Heart left ventricle (tissue), 16 donors: ENCODE results near the gene TRPV4. TPM values are rescaled to one million over a fixed set of nuclear protein-coding genes. Genes with fewer than 3 reads are reported as not detected.

Source experiments
- ATAC-seq, 4 donors: fragments of 200-7000 bp; cut with Tn5 transposase; one replicate each; pipeline ENCODE4 v1.9.1; 2020 to 2022; ENCODE audit warnings: moderate library complexity in 4 of 4, mild to moderate bottlenecking in 3 of 4, moderate number of reproducible peaks in 1 of 4
- DNase-seq, 5 donors: peaks; one replicate each; pipeline ENCODE4 v3.0.0-alpha.2; 2020
- H3K27ac ChIP-seq, 12 donors: fragments of 200-600 bp; sonication (generic) in 4 of 12; one replicate each; pipeline versions ENCODE4 v1.5.0 to v1.8.0; 2016 to 2022; ENCODE audit warnings: mild to moderate bottlenecking in 2 of 12
- H3K27me3 ChIP-seq, 9 donors: fragments of 200-600 bp; sonication (generic) in 2 of 9; one replicate each; pipeline versions ENCODE4 v1.5.1 to v1.8.0; 2016 to 2022; ENCODE audit warnings: mild to moderate bottlenecking in 3 of 9
- H3K36me3 ChIP-seq, 9 donors: fragments of 200-600 bp; sonication (generic) in 2 of 9; one replicate each; pipeline versions ENCODE4 v1.5.0 to v1.8.0; 2018 to 2022; ENCODE audit warnings: mild to moderate bottlenecking in 2 of 9
- H3K4me1 ChIP-seq, 12 donors: fragments of 200-600 bp; sonication (generic) in 4 of 12; one replicate each; pipeline versions ENCODE4 v1.5.0 to v1.8.0; 2016 to 2022; ENCODE audit warnings: mild to moderate bottlenecking in 3 of 12
- H3K4me3 ChIP-seq, 12 donors: fragments of 200-600 bp; sonication (generic) in 4 of 12; one replicate each; pipeline versions ENCODE4 v1.5.0 to v1.8.0; 2017 to 2022; ENCODE audit warnings: mild to moderate bottlenecking in 9 of 12, moderate library complexity in 4 of 12
- H3K9me3 ChIP-seq, 12 donors: fragments of 200-600 bp; sonication (generic) in 4 of 12; one replicate each; pipeline versions ENCODE4 v1.5.0 to v1.8.0; 2016 to 2022; ENCODE audit warnings: mild to moderate bottlenecking in 1 of 12
- POLR2A ChIP-seq, 2 donors: fragments of 450-650 bp; IDR thresholded peaks; one replicate each; pipeline ENCODE4 v1.6.1; 2017; ENCODE audit warnings: antibody characterized with exemption in 2 of 2, mild to moderate bottlenecking in 2 of 2, moderate library complexity in 2 of 2
- WGBS, 4 donors: extraction: QIAGEN DNeasy Blood & Tissue Kit in 2 of 4; methylation state at CpG; one replicate each; pipeline versions ENCODE4 v1.1.5 to v1.1.7; 2013 to 2018; 5-methylcytosine and 5-hydroxymethylcytosine counted together
- intact Hi-C, 10 donors: fragments of 100-400 bp; cut with DNase I; formaldehyde crosslinking; loops; one replicate each; pipeline versions ENCODE4 v1.11.1 to v1.14.2; 2022
- polyA plus RNA-seq, 2 donors: library from polyadenylated mRNA; stranded (reverse); fragments of 200-250 nt; gene quantifications; one replicate each; pipeline ENCODE4 v1.2.3, GENCODE V29; 2013
- total RNA-seq, 9 donors: library from RNA; depleted of rRNA in 2 of 9; stranded (reverse); fragments of >200 nt in 2 of 9; fragmentation: NEBNext Ultra II Directional in 3 of 9; extraction: Animal tissue kit (Norgen Biotek cat#: 25700) in 3 of 9; gene quantifications; one replicate each; pipeline versions ENCODE4 v1.1.0 to v1.2.4, GENCODE V29; 2016 to 2023
- TF ChIP-seq, protein P1 (sequence below), 12 donors: fragments of 200-600 bp; sonication (generic) in 4 of 12; IDR thresholded peaks; one replicate each; pipeline versions ENCODE4 v1.5.0 to v1.8.0; 2018 to 2022; ENCODE audit warnings: antibody characterized with exemption in 12 of 12, mild to moderate bottlenecking in 5 of 12
- donor health status: ischemic (EF 13 %, LVEDD 7.1; RV severe dilation, severe dysfunction).
- donor health status: healthy with polysubstance abuse.
- donor health status: DM: no; HTN: yes; CAD: no.
- donor health status: DM: no; HTN: no; CAD: no.
- donor health status: ischemic (EF 25% LVEDD 6.9; RV normal size, moderate dysfunction).
- donor health status: ischemic (EF 25% LVEDD 5.7; RV mildly dilated, moderate dysfunction).
- donor health status: healthy.
- donor health status: DM: yes; HTN: yes; CAD: no.
- donor health status: ischemic (EF 35%, LVEDD 5.7; RV mildly dilated, moderate dysfunction).
- donor health status: nonischemic (EF 11% LVEDD 7.7; RV severe dilation, severe dysfunction).
- donor health status: DM: yes; HTN: yes; CAD: no.
- donor health status: PGD.
- donor health status: ischemic (EF 29% LVEDD 5.4; RV normal size, mild dysfunction).
- donor health status: nonischemic (EF 23%, LVEDD 6.1; RV moderate dilation, normal function).

Gene TRPV4
- total and polyA plus RNA-seq, 11 donors: 0.17 to 3.9 (median 0.30) TPM; not detected in 1

DNA sequence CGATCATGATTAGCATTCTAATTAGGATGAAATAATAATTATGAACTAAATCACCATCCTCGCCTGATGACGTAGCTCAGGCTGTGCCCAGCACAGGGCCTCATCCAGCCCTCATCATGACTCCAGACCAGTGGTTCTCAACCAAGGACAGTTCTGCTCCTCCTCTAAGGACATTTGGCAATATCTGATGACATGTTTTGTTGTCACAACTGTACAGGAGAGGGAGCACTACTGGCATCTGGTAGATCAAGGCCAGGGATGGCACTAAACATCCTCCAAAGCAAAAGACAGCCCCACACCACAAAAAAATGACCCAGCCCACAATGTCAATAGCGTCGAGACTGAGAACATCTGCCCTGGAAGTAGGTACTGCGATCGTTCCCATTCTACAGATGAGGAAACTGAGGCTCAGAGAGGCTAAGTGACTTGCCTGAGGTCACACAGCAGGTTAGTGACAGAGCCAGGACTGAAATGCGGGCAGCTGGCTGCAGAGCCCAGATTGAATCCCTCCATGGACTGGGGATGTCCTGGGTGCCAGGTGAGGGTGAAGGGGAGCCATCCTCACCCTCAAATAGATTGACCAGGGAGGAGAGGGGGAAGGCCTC is 15.5 kb downstream of the TRPV4 start:
- 85 to 96% (median 94%) methylated on average over 7 to 8 of the region's 8 CpGs for WGBS, 4 donors
- Histone ChIP-seq H3K4me1 (no peaks in the 10 kb centered on the region), H3K4me3 (no peak overlapping the region), H3K27ac (no peak overlapping the region), H3K27me3 (peaks cover 0 to 7% (median 0%) of the 10 kb centered on the region in 9 donors), H3K9me3 (no peaks in the 10 kb centered on the region), H3K36me3 (no peaks in the 10 kb centered on the region)
- ATAC-seq (no peak), DNase-seq (peak in 1 of 5 donors; percentile 6)
- intact Hi-C loops: no loop called here
- no peak for TF ChIP-seq POLR2A (IDR thresholded peaks at IDR 0.05)
- TF ChIP-seq, protein P1, sequence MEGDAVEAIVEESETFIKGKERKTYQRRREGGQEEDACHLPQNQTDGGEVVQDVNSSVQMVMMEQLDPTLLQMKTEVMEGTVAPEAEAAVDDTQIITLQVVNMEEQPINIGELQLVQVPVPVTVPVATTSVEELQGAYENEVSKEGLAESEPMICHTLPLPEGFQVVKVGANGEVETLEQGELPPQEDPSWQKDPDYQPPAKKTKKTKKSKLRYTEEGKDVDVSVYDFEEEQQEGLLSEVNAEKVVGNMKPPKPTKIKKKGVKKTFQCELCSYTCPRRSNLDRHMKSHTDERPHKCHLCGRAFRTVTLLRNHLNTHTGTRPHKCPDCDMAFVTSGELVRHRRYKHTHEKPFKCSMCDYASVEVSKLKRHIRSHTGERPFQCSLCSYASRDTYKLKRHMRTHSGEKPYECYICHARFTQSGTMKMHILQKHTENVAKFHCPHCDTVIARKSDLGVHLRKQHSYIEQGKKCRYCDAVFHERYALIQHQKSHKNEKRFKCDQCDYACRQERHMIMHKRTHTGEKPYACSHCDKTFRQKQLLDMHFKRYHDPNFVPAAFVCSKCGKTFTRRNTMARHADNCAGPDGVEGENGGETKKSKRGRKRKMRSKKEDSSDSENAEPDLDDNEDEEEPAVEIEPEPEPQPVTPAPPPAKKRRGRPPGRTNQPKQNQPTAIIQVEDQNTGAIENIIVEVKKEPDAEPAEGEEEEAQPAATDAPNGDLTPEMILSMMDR (IDR thresholded peaks at IDR 0.05): no peak

DNA sequence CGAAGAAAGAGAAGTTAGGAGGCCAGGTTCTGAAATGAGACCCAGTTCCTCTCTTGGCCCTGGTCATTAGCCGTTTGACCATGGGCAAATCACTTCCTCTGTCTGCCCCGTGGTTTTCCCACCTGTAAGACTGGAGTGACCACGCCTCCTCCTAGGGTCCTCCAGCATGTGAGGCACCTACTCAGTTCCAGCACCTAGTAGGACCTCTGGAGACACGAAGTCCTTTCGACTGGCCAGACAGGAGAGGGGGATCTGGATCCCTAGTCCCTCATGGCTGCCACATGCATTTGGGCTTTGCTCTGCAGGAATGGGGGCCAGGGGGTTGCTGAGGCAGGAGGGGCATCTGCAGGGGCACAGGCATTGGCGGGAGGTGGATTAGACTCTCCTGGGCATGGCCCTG is 16.3 kb downstream of the TRPV4 start:
- Histone ChIP-seq H3K4me1 (no peaks in the 10 kb centered on the region), H3K4me3 (no peak overlapping the region), H3K27me3 (peaks cover 0 to 7% (median 0%) of the 10 kb centered on the region in 9 donors), H3K9me3 (no peaks in the 10 kb centered on the region), H3K27ac (no peak overlapping the region), H3K36me3 (no peaks in the 10 kb centered on the region)
- intact Hi-C loops: no loop called here
- ATAC-seq (no peak), DNase-seq (no peak)
- no peak for TF ChIP-seq POLR2A (IDR thresholded peaks at IDR 0.05)
- TF ChIP-seq, protein P1 (IDR thresholded peaks at IDR 0.05): no peak
- 81 to 87% (median 84%) methylated on average over 5 to 7 of the region's 7 CpGs for WGBS, 4 donors

DNA sequence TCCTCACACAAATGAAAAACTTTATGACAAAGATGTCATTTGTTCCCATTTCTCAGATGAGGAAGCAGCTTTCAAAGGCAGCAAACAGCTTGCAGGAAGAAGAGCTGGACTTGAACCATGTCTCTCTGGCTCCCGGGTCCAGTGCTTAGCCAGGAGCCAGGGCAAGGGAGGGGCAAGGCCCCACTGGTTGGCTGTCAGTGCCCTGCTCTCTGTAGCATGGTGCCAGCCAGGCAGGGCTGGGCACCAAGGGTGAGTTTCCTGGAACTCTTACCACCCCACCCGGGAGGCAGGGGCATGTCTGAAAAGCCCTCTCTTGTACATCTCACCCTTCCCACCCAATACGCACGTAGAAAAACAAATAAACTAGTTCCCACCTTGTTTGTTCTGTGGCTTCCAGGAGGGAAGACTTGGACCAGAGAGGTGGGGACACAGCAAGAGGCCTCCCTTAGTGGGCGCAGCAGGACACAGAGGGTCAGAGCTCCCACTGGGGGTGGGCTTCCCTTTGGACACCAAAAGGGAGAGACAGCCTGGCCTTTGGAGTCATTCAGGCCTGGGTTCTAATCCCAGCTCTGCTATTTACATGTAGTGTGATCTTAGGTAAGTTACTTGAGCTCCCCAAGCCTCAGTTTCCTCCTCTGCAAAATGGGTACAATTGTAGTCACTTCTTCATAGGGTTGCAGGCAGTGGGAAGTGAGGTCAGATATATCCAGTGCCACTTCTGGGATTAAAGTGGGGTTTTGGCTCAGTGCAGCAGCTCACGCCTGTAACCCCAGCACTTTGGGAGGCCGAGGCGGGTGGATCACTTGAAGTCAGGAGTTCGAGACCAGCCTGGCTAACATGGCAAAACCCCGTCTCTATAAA is 17.2 kb downstream of the TRPV4 start:
- intact Hi-C loops: no loop called here
- H3K9me3 ChIP-seq: no peaks in the 10 kb centered on the region
- ATAC-seq: no peak
- no peak overlapping the region for H3K4me3 ChIP-seq
- no peak overlapping the region for H3K27ac ChIP-seq
- 78 to 90% (median 81%) methylated on average over 9 to 10 of the region's 10 CpGs for WGBS, 4 donors
- no peak for DNase-seq
- H3K4me1 ChIP-seq: no peaks in the 10 kb centered on the region
- TF ChIP-seq, protein P1 (IDR thresholded peaks at IDR 0.05): no peak
- TF ChIP-seq POLR2A (IDR thresholded peaks at IDR 0.05): no peak
- no peaks in the 10 kb centered on the region for H3K36me3 ChIP-seq
- peaks cover 0 to 7% (median 0%) of the 10 kb centered on the region in 9 donors for H3K27me3 ChIP-seq

DNA sequence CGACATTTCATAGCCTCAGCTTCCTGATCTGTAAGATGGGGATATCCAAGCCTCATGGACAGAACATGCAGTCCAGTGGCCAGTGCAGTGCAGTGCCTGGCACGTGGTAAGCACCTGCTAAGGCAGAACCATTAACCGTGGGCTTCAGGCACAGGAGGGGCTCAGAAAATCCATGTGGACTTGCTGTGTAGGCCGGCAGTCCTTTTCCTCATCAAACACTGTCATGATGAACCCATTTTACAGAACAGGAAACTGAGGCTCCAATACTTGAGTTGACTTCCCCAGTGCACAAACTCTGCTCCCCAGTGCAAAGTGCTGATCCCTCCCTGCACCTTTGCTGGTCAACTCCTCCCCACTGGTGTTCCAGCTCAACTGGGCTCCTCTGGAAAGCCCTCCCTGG is 18.0 kb downstream of the TRPV4 start:
- TF ChIP-seq POLR2A (IDR thresholded peaks at IDR 0.05): no peak
- TF ChIP-seq, protein P1 (IDR thresholded peaks at IDR 0.05): no peak
- no peaks in the 10 kb centered on the region for H3K4me1 ChIP-seq
- peaks cover 0 to 7% (median 0%) of the 10 kb centered on the region in 9 donors for H3K27me3 ChIP-seq
- H3K4me3 ChIP-seq: no peak overlapping the region
- WGBS, 4 donors: 86 to 92% (median 89%) methylated on average over 2 to 4 of the region's 4 CpGs
- no peaks in the 10 kb centered on the region for H3K9me3 ChIP-seq
- no peaks in the 10 kb centered on the region for H3K36me3 ChIP-seq
- ATAC-seq (no peak), DNase-seq (no peak)
- intact Hi-C loops: no loop called here
- H3K27ac ChIP-seq: no peak overlapping the region
